ENCODE results near the gene AZI2. TPM values are rescaled to one million over a fixed set of nuclear protein-coding genes. Genes with fewer than 3 reads are reported as not detected.

AZI2 gene
- polyA plus RNA-seq, 3 donors, result 57.4 to 134 (median 99.3) TPM

- TF ChIP-seq CTCF (IDR thresholded peaks at IDR 0.05), result no peak
- WGBS (ENCODE audit: insufficient coverage), result 100% methylated on average over 1 of the region's 2 CpGs
- Histone ChIP-seq H3K79me2 (ENCODE audit: insufficient read depth, low read length) (no peaks in the 10 kb centered on the region), H3K27ac (ENCODE audit: low read depth in 1 of 2, low read length in 2 of 2) (no peak overlapping the region), H3K4me2 (replicated peaks; ENCODE audit: extremely low read depth, low read length, poor library complexity, severe bottlenecking) (no peak overlapping the region), H2AFZ (ENCODE audit: insufficient read depth, low read depth, low read length, poor library complexity, severe bottlenecking) (no peak overlapping the region), H3K27me3 (ENCODE audit: control insufficient read depth in 2 of 2, insufficient read depth in 2 of 2, low read length in 2 of 2) (no peaks in the 10 kb centered on the region), H3K9me3 (replicated peaks in 1 of 2; ENCODE audit: control insufficient read depth in 1 of 2, insufficient read depth in 1 of 2, low read length in 2 of 2) (peaks cover 0 to under 1% of the 10 kb centered on the region in 2 donors), H3K4me1 (ENCODE audit: control insufficient read depth in 1 of 2, insufficient read depth in 2 of 2, low read length in 2 of 2) (no peaks in the 10 kb centered on the region), H3K9ac (ENCODE audit: insufficient read depth, low read length, poor library complexity, severe bottlenecking) (no peak overlapping the region), H3K4me3 (replicated peaks in 1 of 3; ENCODE audit: low read depth in 2 of 3, low read length in 3 of 3) (no peak overlapping the region), H4K20me1 (ENCODE audit: insufficient read depth, low read length) (no peaks in the 10 kb centered on the region), H3K36me3 (replicated peaks in 1 of 2; ENCODE audit: control insufficient read depth in 1 of 2, insufficient read depth in 2 of 2, low read length in 2 of 2) (peaks cover 3 to 13% of the 10 kb centered on the region in 2 donors)
- no peak overlapping the region for H3K27ac Mint-ChIP-seq
- peaks cover 10% of the 10 kb centered on the region for H3K4me1 Mint-ChIP-seq
- DNase-seq, result no peak
- H3K27me3 Mint-ChIP-seq (ENCODE audit: low read depth in 3 of 3), result no peaks in the 10 kb centered on the region
- H3K4me3 Mint-ChIP-seq, result no peak overlapping the region
- intact Hi-C loops (cut with micrococcal nuclease), result no loop called here
- peaks cover 31 to 42% of the 10 kb centered on the region in 2 donors for H3K36me3 Mint-ChIP-seq
- peaks cover 0 to 3% (median 0%) of the 10 kb centered on the region in 7 donors for H3K9me3 Mint-ChIP-seq
These were observed 69.7 kb downstream of the AZI2 start for GRCh38 chr3:28278918-28279317.

GRCh38 chr3:28273837-28274236 lies 74.8 kb downstream of the AZI2 start:
- intact Hi-C loops (cut with micrococcal nuclease), result no loop called here
- TF ChIP-seq CTCF (IDR thresholded peaks at IDR 0.05), result no peak
- Histone ChIP-seq H3K27me3 (ENCODE audit: control insufficient read depth in 2 of 2, insufficient read depth in 2 of 2, low read length in 2 of 2) (no peaks in the 10 kb centered on the region), H3K4me2 (replicated peaks; ENCODE audit: extremely low read depth, low read length, poor library complexity, severe bottlenecking) (no peak overlapping the region), H3K4me3 (replicated peaks in 1 of 3; ENCODE audit: low read depth in 2 of 3, low read length in 3 of 3) (no peak overlapping the region), H3K9me3 (replicated peaks in 1 of 2; ENCODE audit: control insufficient read depth in 1 of 2, insufficient read depth in 1 of 2, low read length in 2 of 2) (peaks cover 13 to 26% of the 10 kb centered on the region in 2 donors), H3K79me2 (ENCODE audit: insufficient read depth, low read length) (no peaks in the 10 kb centered on the region), H2AFZ (ENCODE audit: insufficient read depth, low read depth, low read length, poor library complexity, severe bottlenecking) (no peak overlapping the region), H3K27ac (ENCODE audit: low read depth in 1 of 2, low read length in 2 of 2) (no peak overlapping the region), H3K9ac (ENCODE audit: insufficient read depth, low read length, poor library complexity, severe bottlenecking) (no peak overlapping the region), H3K36me3 (replicated peaks in 1 of 2; ENCODE audit: control insufficient read depth in 1 of 2, insufficient read depth in 2 of 2, low read length in 2 of 2) (peaks cover 11 to 55% of the 10 kb centered on the region in 2 donors), H4K20me1 (ENCODE audit: insufficient read depth, low read length) (no peaks in the 10 kb centered on the region), H3K4me1 (ENCODE audit: control insufficient read depth in 1 of 2, insufficient read depth in 2 of 2, low read length in 2 of 2) (no peaks in the 10 kb centered on the region)
- DNase-seq, result no peak
- peaks cover 63 to 65% of the 10 kb centered on the region in 2 donors for H3K36me3 Mint-ChIP-seq
- H3K9me3 Mint-ChIP-seq, result peaks cover 25 to 34% (median 31%) of the 10 kb centered on the region in 7 donors
- no peak overlapping the region for H3K27ac Mint-ChIP-seq
- peaks cover 0 to 4% (median 0%) of the 10 kb centered on the region in 3 donors for H3K27me3 Mint-ChIP-seq (ENCODE audit: low read depth in 3 of 3)
- H3K4me1 Mint-ChIP-seq, result peaks cover 5% of the 10 kb centered on the region
- H3K4me3 Mint-ChIP-seq, result no peak overlapping the region

Other genes starting within 250 kb of the AZI2 start
- 10 to 100 TPM; 13.2 to 43.9 (median 40.5) TPM for gene CMC1, start 107.2 kb downstream of the AZI2 start, polyA plus RNA-seq
- under 1 TPM; 0.07 to 0.41 (median 0.35) TPM for gene ZCWPW2, start 103 bp downstream of the AZI2 start, polyA plus RNA-seq

Data from CD14-positive monocyte (primary cell).